Measurements from ENCODE around the gene PNMA8B. TPM values are rescaled to one million over a fixed set of nuclear protein-coding genes. Genes with fewer than 3 reads are reported as not detected.

Gene PNMA8B
- total RNA-seq, 2 experiments from 2014 or later = 0.05 TPM; not detected in 1

GRCh38 chr19:46449228-46449627 is 46.4 kb downstream of the PNMA8B start:
- CTCF ChIA-PET = no interaction called here
- Mint-ChIP-seq H3K4me1 (ENCODE audit: low read depth) (no peaks in the 10 kb centered on the region), H3K27ac (no peak overlapping the region), H3K4me3 (no peak overlapping the region), H3K27me3 (ENCODE audit: low read depth) (peaks cover 16% of the 10 kb centered on the region), H3K9me3 (ENCODE audit: insufficient read depth) (peaks cover 9% of the 10 kb centered on the region), H3K36me3 (ENCODE audit: low read depth) (peaks cover 3% of the 10 kb centered on the region)
- DNase-seq = no peak
- ATAC-seq = no peak
- POLR2A ChIA-PET = no interaction called here

DNA sequence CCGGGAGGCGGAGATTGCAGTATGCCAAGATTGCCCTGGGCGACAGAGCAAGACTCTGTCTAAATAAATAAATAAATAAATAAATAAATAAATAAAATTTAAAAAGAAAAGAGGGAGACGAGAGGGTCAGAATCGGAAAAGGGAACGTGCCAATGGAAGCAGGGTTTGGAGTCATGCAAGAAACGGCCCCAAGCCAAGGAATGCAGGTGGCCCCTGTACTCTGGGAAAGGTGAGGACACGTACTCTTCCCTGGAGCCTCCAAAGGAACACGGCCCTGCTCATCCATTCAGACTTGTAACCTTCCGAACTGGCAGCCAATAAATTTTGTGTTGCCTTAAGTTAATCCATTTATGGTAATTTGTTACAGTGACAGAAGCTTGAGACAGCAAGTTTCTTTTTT is 47.1 kb downstream of the PNMA8B start:
- peaks cover 9% of the 10 kb centered on the region for H3K9me3 Mint-ChIP-seq (ENCODE audit: insufficient read depth)
- no peak for ATAC-seq
- no peak overlapping the region for H3K4me3 Mint-ChIP-seq
- H3K4me1 Mint-ChIP-seq (ENCODE audit: low read depth) = no peaks in the 10 kb centered on the region
- H3K27ac Mint-ChIP-seq = no peak overlapping the region
- peaks cover 3% of the 10 kb centered on the region for H3K36me3 Mint-ChIP-seq (ENCODE audit: low read depth)
- ChIA-PET POLR2A (no interaction called here), CTCF (no interaction called here)
- peaks cover 16% of the 10 kb centered on the region for H3K27me3 Mint-ChIP-seq (ENCODE audit: low read depth)
- no peak for DNase-seq

DNA sequence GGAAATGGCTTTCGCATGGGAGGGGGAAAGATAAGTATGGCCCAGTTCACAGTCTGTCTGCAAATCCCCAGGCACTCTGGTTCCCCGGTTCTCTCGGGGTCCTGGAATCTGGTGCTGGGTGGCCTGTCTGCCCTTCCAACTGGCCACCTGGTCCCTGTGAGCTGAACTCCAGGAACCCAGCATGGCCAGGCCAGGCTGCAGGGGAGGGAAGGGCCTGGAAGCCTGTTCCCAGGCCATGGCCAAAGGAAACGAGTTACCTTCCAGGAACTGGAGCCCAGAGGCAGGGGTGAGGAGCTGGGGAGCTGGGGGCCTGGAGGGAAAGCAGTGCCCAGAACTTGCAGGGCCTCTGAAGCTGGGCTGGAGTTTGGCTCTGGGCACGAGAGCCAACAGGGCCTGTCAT is 47.8 kb downstream of the PNMA8B start:
- ATAC-seq = no peak
- CTCF ChIA-PET = no interaction called here
- Mint-ChIP-seq H3K4me3 (no peak overlapping the region), H3K27ac (no peak overlapping the region), H3K4me1 (ENCODE audit: low read depth) (no peaks in the 10 kb centered on the region), H3K27me3 (ENCODE audit: low read depth) (peaks cover 16% of the 10 kb centered on the region), H3K9me3 (ENCODE audit: insufficient read depth) (peaks cover 9% of the 10 kb centered on the region), H3K36me3 (ENCODE audit: low read depth) (peaks cover 3% of the 10 kb centered on the region)
- POLR2A ChIA-PET = interaction anchor here (0.6 kb wide), 2 partner anchors 37 to 92 kb away, joined by 4 read pairs; no protein-coding TSS in a partner anchor
- no peak for DNase-seq

- Mint-ChIP-seq H3K27me3 (ENCODE audit: low read depth) (peaks cover 13% of the 10 kb centered on the region), H3K9me3 (ENCODE audit: insufficient read depth) (peaks cover 9% of the 10 kb centered on the region), H3K4me3 (no peak overlapping the region), H3K4me1 (ENCODE audit: low read depth) (no peaks in the 10 kb centered on the region), H3K27ac (no peak overlapping the region), H3K36me3 (ENCODE audit: low read depth) (peaks cover 3% of the 10 kb centered on the region)
- ChIA-PET CTCF (no interaction called here), POLR2A (no interaction called here)
- DNase-seq (no peak), ATAC-seq (no peak)
These were observed 48.7 kb downstream of the PNMA8B start for GRCh38 chr19:46447006-46447405.

- POLR2A ChIA-PET = no interaction called here
- Mint-ChIP-seq H3K4me3 (no peak overlapping the region), H3K36me3 (ENCODE audit: low read depth) (peaks cover 3% of the 10 kb centered on the region), H3K9me3 (ENCODE audit: insufficient read depth) (peaks cover 9% of the 10 kb centered on the region), H3K4me1 (ENCODE audit: low read depth) (no peaks in the 10 kb centered on the region), H3K27me3 (ENCODE audit: low read depth) (peaks cover 10% of the 10 kb centered on the region), H3K27ac (no peak overlapping the region)
- no peak for ATAC-seq
- CTCF ChIA-PET = no interaction called here
- no peak for DNase-seq
These were observed 49.6 kb downstream of the PNMA8B start for GRCh38 chr19:46446021-46446420.

GRCh38 chr19:46442808-46443450 is 52.7 kb downstream of the PNMA8B start:
- Mint-ChIP-seq H3K36me3 (ENCODE audit: low read depth) (no peaks in the 10 kb centered on the region), H3K27ac (no peak overlapping the region), H3K27me3 (ENCODE audit: low read depth) (peaks cover 3% of the 10 kb centered on the region), H3K4me1 (ENCODE audit: low read depth) (no peaks in the 10 kb centered on the region), H3K9me3 (ENCODE audit: insufficient read depth) (no peaks in the 10 kb centered on the region), H3K4me3 (no peak overlapping the region)
- POLR2A ChIA-PET = no interaction called here
- no peak for ATAC-seq
- CTCF ChIA-PET = no interaction called here
- no peak for DNase-seq

DNA sequence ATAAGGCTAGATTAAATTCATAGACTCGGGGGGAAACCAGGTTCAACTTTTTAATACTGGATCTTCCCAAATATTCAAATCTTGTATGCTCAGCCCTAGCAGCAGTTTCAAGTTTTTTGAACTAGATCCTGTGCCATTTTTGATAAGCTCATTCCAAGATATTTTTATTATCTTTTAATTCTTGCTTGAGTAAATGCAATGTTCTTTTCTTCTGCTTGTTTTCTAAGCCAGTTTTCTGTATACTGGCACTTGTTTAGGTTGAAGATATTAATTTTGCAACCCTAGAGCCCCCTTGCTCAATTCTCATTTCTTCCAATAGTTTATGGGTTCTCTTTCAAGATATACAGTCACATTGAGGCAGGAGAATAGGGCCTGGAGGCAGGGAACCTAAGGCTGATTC is 53.8 kb downstream of the PNMA8B start:
- CTCF ChIA-PET = interaction anchor here (0.7 kb wide), 1 partner anchor 11 kb away, joined by 3 read pairs; no protein-coding TSS in a partner anchor
- POLR2A ChIA-PET = no interaction called here
- ATAC-seq (no peak), DNase-seq (no peak)
- no peak overlapping the region for H3K4me3 Mint-ChIP-seq
- H3K4me1 Mint-ChIP-seq (ENCODE audit: low read depth) = no peaks in the 10 kb centered on the region
- no peaks in the 10 kb centered on the region for H3K9me3 Mint-ChIP-seq (ENCODE audit: insufficient read depth)
- no peaks in the 10 kb centered on the region for H3K36me3 Mint-ChIP-seq (ENCODE audit: low read depth)
- H3K27ac Mint-ChIP-seq = no peak overlapping the region
- no peaks in the 10 kb centered on the region for H3K27me3 Mint-ChIP-seq (ENCODE audit: low read depth)

Other genes with a start within 250 kb of the PNMA8B start
- not detected for gene HIF3A, start 198.8 kb downstream of the PNMA8B start, total RNA-seq
- gene PPP5C, start 148.8 kb downstream of the PNMA8B start, total RNA-seq = 100 to 1,000 TPM; 118 to 126 TPM
- not detected for gene CCDC8, start 82.3 kb downstream of the PNMA8B start, total RNA-seq
- under 1 TPM in 1 of 2 experiments, not detected in 1; 0.08 TPM for gene PNMA8C, start 66.9 kb downstream of the PNMA8B start, total RNA-seq
- not detected for gene PNMA8A, start 24.3 kb downstream of the PNMA8B start, total RNA-seq
- gene CALM3, start 105.5 kb upstream of the PNMA8B start, total RNA-seq = 100 to 1,000 TPM; 646 to 682 TPM
- 10 to 100 TPM in 1 of 2 experiments, 1 to 10 TPM in 1; 8.8 to 10.4 TPM for gene PTGIR, start 129.2 kb upstream of the PNMA8B start, total RNA-seq
- not detected for gene GNG8, start 140.3 kb upstream of the PNMA8B start, total RNA-seq
- gene DACT3, start 165.3 kb upstream of the PNMA8B start, total RNA-seq = under 1 TPM; 0.42 TPM
- 100 to 1,000 TPM; 161 to 166 TPM for gene PRKD2, start 221.2 kb upstream of the PNMA8B start, total RNA-seq